ENCODE data around the gene USP25.

- no peak for TF ChIP-seq POLR2AphosphoS5 (IDR thresholded peaks at IDR 0.05)
- TF ChIP-seq POLR2A (IDR thresholded peaks at IDR 0.05), result no peak
These were observed 166.7 kb downstream of the USP25 start for GRCh38 chr21:15896501-15896900.
